ENCODE measurements around the gene NFAT5.
"Not testable (repeated sequence)": the region's sequence is repeated elsewhere in the genome, so short reads cannot be mapped to it uniquely, and the experiment has no call there.

GRCh38 chr16:69643997-69644396 is 78.2 kb downstream of the NFAT5 start:
- TF ChIP-seq, protein P1, sequence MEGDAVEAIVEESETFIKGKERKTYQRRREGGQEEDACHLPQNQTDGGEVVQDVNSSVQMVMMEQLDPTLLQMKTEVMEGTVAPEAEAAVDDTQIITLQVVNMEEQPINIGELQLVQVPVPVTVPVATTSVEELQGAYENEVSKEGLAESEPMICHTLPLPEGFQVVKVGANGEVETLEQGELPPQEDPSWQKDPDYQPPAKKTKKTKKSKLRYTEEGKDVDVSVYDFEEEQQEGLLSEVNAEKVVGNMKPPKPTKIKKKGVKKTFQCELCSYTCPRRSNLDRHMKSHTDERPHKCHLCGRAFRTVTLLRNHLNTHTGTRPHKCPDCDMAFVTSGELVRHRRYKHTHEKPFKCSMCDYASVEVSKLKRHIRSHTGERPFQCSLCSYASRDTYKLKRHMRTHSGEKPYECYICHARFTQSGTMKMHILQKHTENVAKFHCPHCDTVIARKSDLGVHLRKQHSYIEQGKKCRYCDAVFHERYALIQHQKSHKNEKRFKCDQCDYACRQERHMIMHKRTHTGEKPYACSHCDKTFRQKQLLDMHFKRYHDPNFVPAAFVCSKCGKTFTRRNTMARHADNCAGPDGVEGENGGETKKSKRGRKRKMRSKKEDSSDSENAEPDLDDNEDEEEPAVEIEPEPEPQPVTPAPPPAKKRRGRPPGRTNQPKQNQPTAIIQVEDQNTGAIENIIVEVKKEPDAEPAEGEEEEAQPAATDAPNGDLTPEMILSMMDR (IDR thresholded peaks at IDR 0.05): not testable (repeated sequence)
- TF ChIP-seq POLR2A, POLR2AphosphoS5 (IDR thresholded peaks at IDR 0.05): not testable (repeated sequence)

Measured in prostate gland (tissue), 2 donors.